Activated T-cell treated with anti-CD3 and anti-CD28 coated beads for 4 hours (primary cell): ENCODE measurements around the gene CDAN1.

ENCODE experiments used
- DNase-seq: peaks from one replicate; pipeline ENCODE4 v3.0.0-alpha.2; 2020

CDAN1 gene

GRCh38 chr15:42734076-42734672, 2.8 kb downstream of the CDAN1 start:
- DNase-seq, result no peak

- DNase-seq, result no peak
Observed at GRCh38 chr15:42733027-42733426, 3.9 kb downstream of the CDAN1 start.

GRCh38 chr15:42732095-42732827, 4.7 kb downstream of the CDAN1 start:
- DNase-seq, result no peak

GRCh38 chr15:42731461-42731860, 5.5 kb downstream of the CDAN1 start:
- DNase-seq, result no peak

- no peak for DNase-seq
Observed at GRCh38 chr15:42730536-42730935, 6.4 kb downstream of the CDAN1 start.

GRCh38 chr15:42730135-42730534, 6.8 kb downstream of the CDAN1 start:
- DNase-seq, result no peak

- DNase-seq, result no peak
Observed at GRCh38 chr15:42729409-42729808, 7.5 kb downstream of the CDAN1 start.

- DNase-seq, result no peak
Observed at GRCh38 chr15:42728972-42729371, 8.0 kb downstream of the CDAN1 start.

- no peak for DNase-seq
Observed at GRCh38 chr15:42728560-42728959, 8.4 kb downstream of the CDAN1 start.

GRCh38 chr15:42727750-42728381, 9.1 kb downstream of the CDAN1 start:
- no peak for DNase-seq

- DNase-seq, result no peak
Observed at GRCh38 chr15:42726114-42726513, 10.8 kb downstream of the CDAN1 start.

- DNase-seq, result no peak
Observed at GRCh38 chr15:42725331-42725903, 11.5 kb downstream of the CDAN1 start.

- DNase-seq, result no peak
Observed at GRCh38 chr15:42724276-42724675, 12.7 kb downstream of the CDAN1 start.

GRCh38 chr15:42723068-42723467, 13.9 kb downstream of the CDAN1 start:
- no peak for DNase-seq

GRCh38 chr15:42721916-42722315, 15.0 kb downstream of the CDAN1 start:
- DNase-seq, result no peak

- no peak for DNase-seq
Observed at GRCh38 chr15:42721016-42721415, 15.9 kb downstream of the CDAN1 start.

GRCh38 chr15:42720071-42720470, 16.9 kb downstream of the CDAN1 start:
- DNase-seq, result no peak

GRCh38 chr15:42719043-42719442, 17.9 kb downstream of the CDAN1 start:
- DNase-seq, result no peak

- DNase-seq, result no peak
Observed at GRCh38 chr15:42716626-42717025, 20.3 kb downstream of the CDAN1 start.

GRCh38 chr15:42716125-42716524, 20.8 kb downstream of the CDAN1 start:
- no peak for DNase-seq

GRCh38 chr15:42712584-42712983, 24.3 kb downstream of the CDAN1 start:
- DNase-seq, result no peak

- no peak for DNase-seq
Observed at GRCh38 chr15:42711746-42712145, 25.2 kb downstream of the CDAN1 start.

GRCh38 chr15:42710662-42711061, 26.3 kb downstream of the CDAN1 start:
- no peak for DNase-seq
